ENCODE data around the gene NBPF1.
"Not testable (repeated sequence)": the region's sequence is repeated elsewhere in the genome, so short reads cannot be mapped to it uniquely, and the experiment has no call there.

The NBPF1 gene

DNA sequence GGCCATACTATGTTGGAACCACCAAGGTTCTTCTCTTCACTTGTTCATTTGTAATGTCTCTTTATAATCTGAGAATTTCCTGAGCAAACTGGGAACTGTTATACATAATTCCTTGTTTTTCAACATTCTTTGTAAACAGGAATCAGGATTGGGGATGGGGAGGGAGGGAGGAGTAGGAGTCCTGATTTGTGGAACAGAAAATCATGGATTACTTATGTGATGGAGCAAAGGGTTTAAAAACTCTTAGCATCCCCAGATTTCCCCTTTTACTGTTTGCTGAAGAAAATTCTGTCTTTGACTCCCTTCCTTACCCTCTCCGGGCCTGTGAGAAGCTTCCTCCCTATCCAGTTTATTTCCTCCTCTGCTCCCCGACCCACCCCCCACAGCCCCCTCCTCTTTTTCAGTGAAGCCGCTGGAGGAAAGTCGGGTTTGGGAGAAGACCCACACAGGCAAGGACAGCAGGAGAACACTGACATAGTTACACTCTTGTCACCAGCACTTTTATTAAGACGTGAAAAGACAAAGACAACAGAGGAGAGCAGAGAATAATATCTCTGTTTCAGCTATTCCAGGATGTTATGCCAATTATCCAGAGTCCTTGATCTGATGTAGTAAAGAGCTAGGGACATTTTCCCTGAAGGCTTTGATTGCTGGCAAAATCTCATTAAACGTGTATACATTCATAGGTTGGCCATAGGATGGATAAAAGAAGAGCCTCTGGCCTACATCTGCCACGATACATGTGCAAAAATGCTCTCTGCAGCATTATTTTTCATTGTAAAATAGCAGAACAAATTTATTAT is 4.6 kb upstream of the NBPF1 start:
- no peak for TF ChIP-seq GATA1 (IDR thresholded peaks at IDR 0.05; ENCODE audit: low read depth, low read length)
- no peak for TF ChIP-seq POLR2A (IDR thresholded peaks at IDR 0.05; ENCODE audit: low read length)
- DNase-seq, result no peak

GRCh38 chr1:16617114-16617631 is 3.8 kb upstream of the NBPF1 start:
- TF ChIP-seq GATA1 (IDR thresholded peaks at IDR 0.05; ENCODE audit: low read depth, low read length) (no peak), POLR2A (IDR thresholded peaks at IDR 0.05; ENCODE audit: low read length) (no peak)
- no peak for DNase-seq

DNA sequence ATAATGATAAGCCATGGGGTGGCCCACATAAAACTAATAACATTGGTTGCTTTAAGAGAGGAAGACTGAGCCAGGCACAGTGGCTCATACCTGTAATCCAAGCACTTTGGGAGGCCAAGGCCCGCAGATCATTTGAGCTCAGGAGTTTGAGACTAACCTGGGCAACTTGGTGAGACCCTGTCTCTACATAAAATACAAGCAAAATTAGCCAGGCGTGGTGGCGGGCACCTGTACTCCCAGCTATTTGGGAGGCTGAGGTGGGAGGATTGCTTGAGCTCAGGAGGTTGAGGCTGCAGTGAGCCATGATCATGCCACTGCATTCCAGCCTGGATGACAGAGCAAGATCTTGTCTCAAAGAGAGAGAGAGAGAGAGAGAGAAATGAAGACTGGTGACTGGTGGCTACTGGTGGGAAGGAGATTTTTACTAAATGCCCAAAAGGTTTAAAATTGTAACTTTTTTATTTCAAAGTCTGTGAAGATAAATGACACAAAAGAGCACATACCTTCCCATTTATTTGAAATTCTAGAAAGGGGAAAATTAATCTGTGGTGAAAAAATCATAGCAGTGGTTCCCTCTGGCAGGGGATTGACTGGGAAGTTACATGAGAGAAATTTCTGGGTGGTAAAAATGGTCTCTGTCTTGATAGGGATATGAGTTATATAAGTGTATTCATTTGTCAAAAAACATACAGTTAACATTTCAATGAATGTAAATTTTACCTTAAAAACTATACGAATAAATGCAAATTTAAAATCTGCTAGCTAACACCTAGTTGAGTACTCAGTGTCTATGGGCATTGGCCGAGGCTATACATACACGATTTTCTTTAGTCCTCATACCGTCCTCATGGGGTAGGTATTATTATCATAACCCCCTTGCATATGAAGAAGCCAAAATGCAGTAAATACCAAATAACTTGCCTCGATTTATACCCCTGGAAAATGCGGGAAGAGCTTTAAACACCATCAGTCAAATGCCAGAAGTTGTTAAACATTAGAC is 2.2 kb upstream of the NBPF1 start:
- TF ChIP-seq GATA1 (IDR thresholded peaks at IDR 0.05; ENCODE audit: low read depth, low read length), result peak; percentile 43
- TF ChIP-seq POLR2A (IDR thresholded peaks at IDR 0.05; ENCODE audit: low read length), result no peak
- DNase-seq, result peak; percentile 68 to 70

- TF ChIP-seq POLR2A (IDR thresholded peaks at IDR 0.05; ENCODE audit: low read length) (no peak), GATA1 (IDR thresholded peaks at IDR 0.05; ENCODE audit: low read depth, low read length) (no peak)
- peak in 1 of 2 experiments; percentile 46 for DNase-seq
Measured at GRCh38 chr1:16614361-16615252, 1.2 kb upstream of the NBPF1 start.

GRCh38 chr1:16612332-16613172 is 812 bp downstream of the NBPF1 start:
- TF ChIP-seq GATA1 (IDR thresholded peaks at IDR 0.05; ENCODE audit: low read depth, low read length), result no peak
- no peak for TF ChIP-seq POLR2A (IDR thresholded peaks at IDR 0.05; ENCODE audit: low read length)
- peak; percentile 57 to 62 for DNase-seq

- DNase-seq, result not testable (repeated sequence)
Measured at GRCh38 chr1:16611981-16612331, 1.4 kb downstream of the NBPF1 start.

DNA sequence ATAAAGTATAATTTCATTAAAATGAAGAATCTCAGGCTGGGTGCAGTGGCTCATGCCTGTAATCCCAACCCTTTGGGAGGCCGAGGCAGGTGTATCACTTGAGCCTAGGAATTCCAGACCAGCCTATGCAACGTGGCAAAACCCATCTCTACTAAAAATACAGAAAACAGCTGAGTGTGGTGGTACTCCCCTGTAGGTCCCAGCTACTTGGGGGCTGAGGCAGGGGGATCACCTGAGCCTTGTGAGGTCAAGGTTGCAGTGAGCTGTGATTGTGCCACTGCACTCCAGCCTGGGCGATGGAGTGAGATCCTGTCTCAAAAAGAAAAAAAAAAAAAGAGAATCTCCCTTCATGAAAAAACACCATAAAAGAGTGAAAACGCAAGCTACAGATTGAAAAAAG is 2.2 kb downstream of the NBPF1 start:
- DNase-seq, result not testable (repeated sequence)

DNA sequence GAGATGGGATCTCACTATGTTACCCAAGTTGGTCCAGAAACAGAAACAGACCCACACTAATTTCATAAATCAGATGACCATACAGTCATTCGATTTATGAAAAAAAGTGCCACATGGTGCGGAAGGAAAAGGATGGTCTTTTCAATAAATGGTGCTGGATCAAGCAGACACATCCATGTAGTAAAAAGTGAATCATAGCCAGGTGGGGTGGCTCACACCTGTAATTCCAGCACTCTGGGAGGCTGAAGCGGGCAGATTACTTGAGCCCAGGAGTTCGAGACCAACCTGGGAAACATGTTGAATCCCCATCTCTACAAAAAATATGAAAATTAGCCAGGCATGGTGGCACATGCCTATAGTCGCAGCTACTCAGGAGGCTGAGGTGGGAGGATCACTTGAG is 2.8 kb downstream of the NBPF1 start:
- DNase-seq, result not testable (repeated sequence)

DNA sequence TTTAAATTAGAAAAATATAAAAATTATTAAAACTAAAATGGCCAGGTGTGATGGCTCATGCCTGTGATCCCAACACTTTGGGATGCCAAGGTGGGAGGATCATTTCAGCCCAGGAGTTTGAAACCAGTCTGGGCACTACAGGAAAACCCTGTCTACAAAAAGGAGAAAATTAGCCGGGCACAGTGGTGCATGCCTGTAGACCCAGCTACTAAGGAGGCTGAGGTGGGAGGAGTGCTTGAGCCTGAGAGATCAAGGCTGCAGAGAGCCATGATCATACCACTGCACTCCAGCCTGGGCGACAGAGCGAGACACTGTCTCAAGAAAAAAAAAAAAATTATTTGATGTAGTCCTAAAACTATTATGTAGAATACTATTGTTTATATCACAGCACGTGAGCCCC is 3.6 kb downstream of the NBPF1 start:
- DNase-seq, result not testable (repeated sequence)

DNA sequence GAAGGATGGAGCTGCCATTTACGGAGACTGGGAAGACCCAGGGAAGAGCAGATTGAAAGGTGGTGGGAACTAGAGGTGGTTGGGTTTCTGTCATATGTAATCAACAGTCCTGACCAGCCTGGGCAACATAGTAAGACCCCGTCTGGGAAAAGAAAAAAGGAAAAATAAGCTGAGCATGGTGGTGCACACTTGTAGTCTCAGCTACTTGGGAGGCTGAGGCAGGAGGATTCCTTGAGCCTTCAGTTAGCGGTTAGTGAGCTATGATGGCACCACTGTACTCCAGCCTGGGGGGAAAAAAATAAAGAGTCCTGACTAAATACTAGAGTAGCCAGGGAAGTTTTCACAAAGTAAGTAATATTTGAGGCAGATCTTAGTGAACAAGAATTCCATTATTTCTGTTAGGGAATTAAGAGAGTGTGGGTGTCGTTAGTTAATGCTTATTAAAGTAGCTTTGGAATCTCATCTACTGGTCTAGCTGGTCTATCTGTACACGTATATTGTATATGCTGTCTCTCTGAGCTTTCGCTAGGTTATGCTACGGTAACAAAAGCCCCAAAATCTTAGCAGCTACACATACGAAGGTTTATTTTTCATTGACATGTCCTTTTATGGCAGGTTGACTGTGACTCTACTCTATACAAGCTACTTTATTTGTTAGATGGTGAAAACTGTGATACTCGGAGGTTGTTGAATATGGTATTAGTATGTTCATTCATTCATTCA is 4.4 kb downstream of the NBPF1 start:
- TF ChIP-seq POLR2A (IDR thresholded peaks at IDR 0.05; ENCODE audit: low read length) (no peak), GATA1 (IDR thresholded peaks at IDR 0.05; ENCODE audit: low read depth, low read length) (no peak)
- no peak for DNase-seq

DNA sequence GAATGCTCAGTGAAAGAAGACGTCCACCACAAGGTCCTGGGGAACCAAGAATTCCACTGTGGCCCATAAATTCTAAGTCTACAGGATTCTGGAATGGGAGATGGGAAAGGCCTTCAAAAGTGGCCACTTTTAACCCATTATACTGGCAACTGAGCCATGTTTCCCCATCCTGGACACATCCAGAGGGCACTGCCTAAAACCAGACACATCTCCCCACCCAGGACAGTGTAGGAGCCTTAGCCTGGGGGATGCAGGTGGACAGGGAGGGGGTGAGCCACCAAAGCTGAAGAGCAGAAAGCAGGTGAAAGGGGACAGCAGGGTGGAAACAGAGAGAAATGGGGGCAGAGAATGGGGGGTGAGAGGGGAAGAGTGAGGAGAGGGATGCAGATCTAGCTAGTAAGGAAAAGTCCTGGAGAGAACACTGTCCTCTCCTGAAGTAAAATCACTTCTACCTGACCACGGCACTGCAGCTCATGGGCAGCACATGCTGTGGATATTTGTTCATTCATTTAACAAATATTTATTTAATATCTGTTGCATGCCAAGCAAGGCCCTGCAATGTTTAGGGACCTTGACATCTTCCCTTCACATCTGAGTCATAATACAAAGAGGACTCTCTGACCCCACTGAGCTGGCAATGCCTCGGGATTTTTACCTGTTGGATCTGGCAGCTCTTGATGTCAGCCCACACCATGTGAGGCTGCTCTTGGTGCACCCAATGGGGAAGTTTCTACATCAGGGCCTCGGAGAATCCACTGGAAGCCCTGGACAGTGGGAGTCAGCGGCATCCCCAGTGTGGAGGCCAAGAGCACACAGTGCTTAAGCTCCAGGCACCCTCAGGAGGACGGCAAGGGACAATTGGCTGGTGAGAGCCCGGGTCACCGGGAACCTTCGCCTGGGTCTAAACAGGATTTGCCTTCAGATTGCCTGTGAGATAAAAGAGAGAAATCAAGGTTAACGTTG is 5.2 kb downstream of the NBPF1 start:
- DNase-seq, result not testable (repeated sequence)

DNA sequence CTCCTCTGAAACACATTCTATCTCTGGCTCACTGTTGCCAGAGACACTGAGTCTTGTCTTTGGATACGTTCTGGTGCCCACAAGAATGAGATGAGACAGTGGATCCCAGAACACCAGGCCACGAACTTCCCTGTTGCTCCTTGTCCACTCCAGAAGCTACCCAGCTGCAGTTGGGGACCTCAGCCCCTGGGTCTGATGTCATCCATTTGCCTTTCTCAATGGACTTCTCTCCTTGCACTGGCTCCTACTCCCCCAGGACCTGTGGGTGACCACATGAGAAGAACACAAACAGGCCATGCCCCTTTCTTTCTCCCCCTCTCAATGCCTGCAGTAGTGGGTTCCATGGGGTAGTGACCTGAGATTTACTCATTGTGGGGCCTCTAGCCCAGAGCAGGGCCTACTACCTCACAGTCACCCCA is 5.9 kb downstream of the NBPF1 start:
- DNase-seq, result no peak
- TF ChIP-seq POLR2A (IDR thresholded peaks at IDR 0.05; ENCODE audit: low read length) (no peak), GATA1 (IDR thresholded peaks at IDR 0.05; ENCODE audit: low read depth, low read length) (no peak)

DNA sequence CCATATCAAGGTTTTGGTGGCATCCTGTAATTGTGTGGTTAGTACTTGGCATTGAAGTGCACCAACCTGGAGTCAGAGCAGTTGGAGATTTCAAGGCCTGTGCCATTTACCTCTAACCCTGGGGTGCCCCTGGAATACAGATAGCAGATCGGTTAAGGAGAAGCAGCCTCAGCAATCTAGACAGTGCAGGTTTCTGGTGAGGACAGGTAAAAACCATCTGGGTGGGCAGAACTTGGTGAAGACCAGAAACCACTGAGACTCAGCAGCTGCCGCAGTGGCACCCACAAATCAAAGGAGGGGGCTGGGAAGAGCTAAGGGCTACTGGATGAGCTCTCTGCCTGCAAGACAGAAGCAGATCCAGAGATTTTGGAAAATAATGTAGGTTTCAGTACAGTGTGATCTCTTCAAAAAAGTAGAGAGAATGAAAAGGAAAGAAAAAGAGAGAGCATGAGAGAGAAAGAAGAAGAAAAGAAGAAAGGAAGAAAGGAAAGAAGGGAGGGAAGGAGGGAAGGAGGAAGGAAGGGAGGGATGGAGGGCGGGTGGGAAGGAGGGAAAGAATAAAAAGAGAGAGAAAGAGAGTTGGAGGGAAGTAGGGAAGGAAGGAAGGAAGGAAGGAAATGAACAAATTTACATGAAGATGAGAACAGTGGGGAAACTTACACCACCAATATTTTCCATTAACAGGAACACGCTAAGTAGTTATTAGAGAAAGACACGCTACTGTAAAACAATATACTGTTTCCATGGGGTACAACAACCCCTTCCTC is 6.5 kb downstream of the NBPF1 start:
- not testable (repeated sequence) for DNase-seq

All from erythroblast (primary cell).